ENCODE results near the gene RSAD2. TPM values are rescaled to one million over a fixed set of nuclear protein-coding genes. Genes with fewer than 3 reads are reported as not detected.
A peak's percentile ranks its signal among the peaks of the same experiment; 100 is the strongest.

RSAD2 gene
- polyA plus RNA-seq, 1 donor from 2014 or later = 1.2 TPM

GRCh38 chr2:6852195-6852594 lies 25.4 kb upstream of the RSAD2 start:
- H3F3A ChIP-seq (ENCODE audit: insufficient read depth, low read length, poor library complexity, severe bottlenecking) = peaks cover 3% of the 10 kb centered on the region
- no peak overlapping the region for H3K9ac ChIP-seq (ENCODE audit: low read length)
- no peaks in the 10 kb centered on the region for H3K27me3 ChIP-seq (ENCODE audit: insufficient read depth, low read depth, low read length)
- H3K79me2 ChIP-seq (replicated peaks; ENCODE audit: insufficient read depth, low read length) = no peaks in the 10 kb centered on the region
- no peaks in the 10 kb centered on the region for H3K36me3 ChIP-seq (ENCODE audit: insufficient read depth, low read length)
- H3K9me3 ChIP-seq (ENCODE audit: low read length) = no peaks in the 10 kb centered on the region
- H3K9me2 ChIP-seq (ENCODE audit: insufficient read depth, low read length) = no peaks in the 10 kb centered on the region
- H4K20me1 ChIP-seq (ENCODE audit: insufficient read depth) = no peaks in the 10 kb centered on the region
- H3K4me3 ChIP-seq (ENCODE audit: low read length) = no peak overlapping the region
- no peak overlapping the region for H3K4me2 ChIP-seq (ENCODE audit: low read length)
- H3K27ac ChIP-seq (ENCODE audit: low read length) = no peak overlapping the region
- no peak overlapping the region for H2AFZ ChIP-seq (ENCODE audit: low read depth, low read length)
- TF ChIP-seq MXI1 (conservative IDR thresholded peaks at IDR 0.05; ENCODE audit: poor library complexity, severe bottlenecking) (no peak), TAF1 (IDR thresholded peaks at IDR 0.05; ENCODE audit: low read depth) (no peak), EP300 (conservative IDR thresholded peaks at IDR 0.05; ENCODE audit: poor library complexity, severe bottlenecking) (no peak), SMC3 (conservative IDR thresholded peaks at IDR 0.05; ENCODE audit: poor library complexity) (no peak), REST (IDR thresholded peaks at IDR 0.05; ENCODE audit: borderline replicate concordance) (no peak), POLR2AphosphoS5 (IDR thresholded peaks at IDR 0.05) (no peak), RAD21 (conservative IDR thresholded peaks at IDR 0.05) (no peak), EZH2 (IDR thresholded peaks at IDR 0.05; ENCODE audit: borderline replicate concordance, insufficient read depth, low read length, poor library complexity, severe bottlenecking) (no peak)
- TF ChIP-seq, protein P1, sequence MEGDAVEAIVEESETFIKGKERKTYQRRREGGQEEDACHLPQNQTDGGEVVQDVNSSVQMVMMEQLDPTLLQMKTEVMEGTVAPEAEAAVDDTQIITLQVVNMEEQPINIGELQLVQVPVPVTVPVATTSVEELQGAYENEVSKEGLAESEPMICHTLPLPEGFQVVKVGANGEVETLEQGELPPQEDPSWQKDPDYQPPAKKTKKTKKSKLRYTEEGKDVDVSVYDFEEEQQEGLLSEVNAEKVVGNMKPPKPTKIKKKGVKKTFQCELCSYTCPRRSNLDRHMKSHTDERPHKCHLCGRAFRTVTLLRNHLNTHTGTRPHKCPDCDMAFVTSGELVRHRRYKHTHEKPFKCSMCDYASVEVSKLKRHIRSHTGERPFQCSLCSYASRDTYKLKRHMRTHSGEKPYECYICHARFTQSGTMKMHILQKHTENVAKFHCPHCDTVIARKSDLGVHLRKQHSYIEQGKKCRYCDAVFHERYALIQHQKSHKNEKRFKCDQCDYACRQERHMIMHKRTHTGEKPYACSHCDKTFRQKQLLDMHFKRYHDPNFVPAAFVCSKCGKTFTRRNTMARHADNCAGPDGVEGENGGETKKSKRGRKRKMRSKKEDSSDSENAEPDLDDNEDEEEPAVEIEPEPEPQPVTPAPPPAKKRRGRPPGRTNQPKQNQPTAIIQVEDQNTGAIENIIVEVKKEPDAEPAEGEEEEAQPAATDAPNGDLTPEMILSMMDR (IDR thresholded peaks at IDR 0.05; ENCODE audit: poor library complexity, severe bottlenecking) = no peak

DNA sequence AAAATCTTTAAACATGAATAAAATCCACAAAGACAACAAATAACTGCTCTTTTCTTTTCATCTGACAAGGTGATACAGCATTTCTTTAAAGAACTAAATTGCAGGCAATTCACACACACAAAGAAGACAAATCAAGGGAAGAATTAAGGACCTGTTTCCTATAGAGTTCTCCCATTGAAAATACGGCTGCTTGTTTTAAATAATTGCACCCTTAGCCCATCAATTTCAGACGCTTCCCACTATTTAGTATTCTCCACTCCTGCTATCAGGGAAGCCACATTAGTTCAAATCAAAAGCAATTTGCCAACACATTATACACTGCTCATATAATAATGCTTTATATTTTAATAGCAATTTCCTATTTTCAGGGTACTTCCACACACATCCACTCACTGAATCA lies 23.2 kb upstream of the RSAD2 start:
- Histone ChIP-seq H3F3A (ENCODE audit: insufficient read depth, low read length, poor library complexity, severe bottlenecking) (peaks cover 3% of the 10 kb centered on the region), H4K20me1 (ENCODE audit: insufficient read depth) (no peaks in the 10 kb centered on the region), H3K4me3 (ENCODE audit: low read length) (peak overlapping the region; percentile 7), H3K9me3 (ENCODE audit: low read length) (no peaks in the 10 kb centered on the region), H3K9ac (ENCODE audit: low read length) (no peak overlapping the region), H3K9me2 (ENCODE audit: insufficient read depth, low read length) (no peaks in the 10 kb centered on the region), H3K27ac (ENCODE audit: low read length) (peak overlapping the region; percentile 54), H2AFZ (ENCODE audit: low read depth, low read length) (no peak overlapping the region), H3K36me3 (ENCODE audit: insufficient read depth, low read length) (no peaks in the 10 kb centered on the region), H3K27me3 (ENCODE audit: insufficient read depth, low read depth, low read length) (no peaks in the 10 kb centered on the region), H3K79me2 (replicated peaks; ENCODE audit: insufficient read depth, low read length) (no peaks in the 10 kb centered on the region), H3K4me2 (ENCODE audit: low read length) (peak overlapping the region; percentile 26)
- TF ChIP-seq TAF1 (IDR thresholded peaks at IDR 0.05; ENCODE audit: low read depth) = no peak
- TF ChIP-seq EZH2 (IDR thresholded peaks at IDR 0.05; ENCODE audit: borderline replicate concordance, insufficient read depth, low read length, poor library complexity, severe bottlenecking) = no peak
- no peak for TF ChIP-seq EP300 (conservative IDR thresholded peaks at IDR 0.05; ENCODE audit: poor library complexity, severe bottlenecking)
- TF ChIP-seq SMC3 (conservative IDR thresholded peaks at IDR 0.05; ENCODE audit: poor library complexity) = no peak
- no peak for TF ChIP-seq RAD21 (conservative IDR thresholded peaks at IDR 0.05)
- TF ChIP-seq REST (IDR thresholded peaks at IDR 0.05; ENCODE audit: borderline replicate concordance) = no peak
- TF ChIP-seq POLR2AphosphoS5 (IDR thresholded peaks at IDR 0.05) = no peak
- no peak for TF ChIP-seq MXI1 (conservative IDR thresholded peaks at IDR 0.05; ENCODE audit: poor library complexity, severe bottlenecking)
- TF ChIP-seq, protein P1 (IDR thresholded peaks at IDR 0.05; ENCODE audit: poor library complexity, severe bottlenecking) = no peak

All from neural cell (in vitro differentiated cells).